ENCODE results near the gene FEM1A. TPM values are rescaled to one million over a fixed set of nuclear protein-coding genes. Genes with fewer than 3 reads are reported as not detected.

Gene FEM1A
- total RNA-seq, 1 experiment from 2014 or later, result 20.0 TPM

DNA sequence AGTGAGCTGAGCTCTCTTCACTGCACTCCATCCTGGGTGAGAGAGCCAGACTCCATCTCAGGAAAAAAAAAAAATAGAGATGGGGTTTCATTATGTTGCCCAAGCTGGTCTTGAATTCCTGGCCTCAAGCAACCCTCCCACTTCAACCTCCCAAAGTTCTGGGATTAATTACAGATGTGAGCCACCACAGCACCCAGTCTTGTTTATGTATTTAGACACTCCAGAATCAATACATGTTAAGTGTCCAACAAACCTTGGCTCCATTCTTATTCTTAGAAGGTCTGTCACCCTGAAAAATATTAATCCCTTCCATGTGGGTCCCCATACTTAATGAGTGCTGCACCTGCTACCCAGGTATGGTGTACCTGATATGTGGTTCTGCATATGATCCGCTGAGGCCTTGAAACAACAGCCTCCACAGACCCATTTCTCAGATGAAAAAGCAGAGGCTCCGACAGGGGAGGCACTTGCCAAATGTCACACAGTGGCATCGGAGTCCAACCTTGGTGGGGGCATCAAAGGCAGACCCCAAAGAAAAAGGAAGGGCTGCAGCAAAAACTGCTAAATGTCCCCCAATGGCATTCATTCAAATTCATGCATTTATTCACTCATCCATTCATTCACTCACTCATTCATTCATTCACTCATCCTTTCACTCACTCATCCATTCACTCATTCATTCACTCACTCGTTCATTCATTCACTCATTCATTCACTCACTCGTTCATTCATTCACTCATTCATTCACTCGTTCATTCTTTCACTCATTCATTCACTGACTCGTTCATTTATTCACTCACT, 23.3 kb downstream of the FEM1A start:
- Histone ChIP-seq H4K91ac (ENCODE audit: insufficient read length, low read depth, low read length) (no peak overlapping the region), H3K9me3 (ENCODE audit: control insufficient read depth, low read depth, low read length) (no peaks in the 10 kb centered on the region), H2AFZ (ENCODE audit: low read length) (no peak overlapping the region), H4K20me1 (ENCODE audit: control insufficient read depth, insufficient read depth, insufficient read length) (no peaks in the 10 kb centered on the region), H3K79me2 (ENCODE audit: insufficient read depth, low read length) (no peaks in the 10 kb centered on the region), H3K79me1 (ENCODE audit: insufficient read depth, low read depth, low read length, poor library complexity, severe bottlenecking) (no peaks in the 10 kb centered on the region), H4K5ac (ENCODE audit: insufficient read length, low read depth, low read length) (no peak overlapping the region), H3K9ac (ENCODE audit: extremely low read depth, insufficient read length, low read length) (no peak overlapping the region), H3K27ac (ENCODE audit: insufficient read length, low read depth, low read length) (no peak overlapping the region), H3K18ac (ENCODE audit: insufficient read length, low read depth, low read length) (no peak overlapping the region), H3K4ac (ENCODE audit: low read depth, low read length) (no peak overlapping the region), H3K4me1 (ENCODE audit: insufficient read depth, low read length) (no peaks in the 10 kb centered on the region), H2BK5ac (ENCODE audit: insufficient read length, low read length) (no peak overlapping the region), H3T11ph (ENCODE audit: low read length) (no peak overlapping the region), H3K23me2 (ENCODE audit: insufficient read length, low read depth, low read length, poor library complexity, severe bottlenecking) (no peaks in the 10 kb centered on the region), H2BK15ac (ENCODE audit: low read depth, low read length) (no peak overlapping the region), H3K27me3 (ENCODE audit: insufficient read depth, low read length) (no peaks in the 10 kb centered on the region), H2BK120ac (ENCODE audit: low read depth, low read length, poor library complexity, severe bottlenecking) (no peak overlapping the region), H3K23ac (ENCODE audit: insufficient read length, low read depth, low read length) (no peak overlapping the region), H3K4me2 (ENCODE audit: insufficient read depth, insufficient read length, low read length) (no peak overlapping the region), H2AK5ac (ENCODE audit: insufficient read length, low read length) (no peak overlapping the region), H2BK12ac (ENCODE audit: insufficient read length, low read depth, low read length) (no peak overlapping the region), H3K56ac (ENCODE audit: insufficient read length, low read depth, low read length) (no peak overlapping the region), H2BK20ac (ENCODE audit: low read depth, low read length, poor library complexity, severe bottlenecking) (no peak overlapping the region), H4K8ac (replicated peaks; ENCODE audit: insufficient read length, low read depth, low read length) (no peak overlapping the region), H3K14ac (ENCODE audit: insufficient read depth, low read length) (no peak overlapping the region; the same call in 1 of the 2 replicates)
- no peak overlapping the region for H3K4me3 Mint-ChIP-seq
- DNase-seq, result no peak
- peaks cover 18% of the 10 kb centered on the region for H3K27me3 Mint-ChIP-seq (ENCODE audit: low read depth)
- peaks cover 0 to 7% (median 0%) of the 10 kb centered on the region in 3 experiments; a peak in 1 of 7 replicates for H3K36me3 Mint-ChIP-seq (ENCODE audit: insufficient read depth in 1 of 3, low read depth in 3 of 3)
- no peak overlapping the region for H3K27ac Mint-ChIP-seq
- 0 out of 4 replicates have a peak, but pooled peaks cover 0 to under 1% of the 10 kb centered on the region in 2 experiments for H3K4me1 Mint-ChIP-seq
- H3K9me3 Mint-ChIP-seq, result peaks cover 0 to 16% of the 10 kb centered on the region in 2 experiments; a peak in 3 of 5 replicates
- WGBS (ENCODE audit: extremely low coverage, insufficient read length, low lambda C conversion rate), result 100% methylated on average over 3 of the region's 7 CpGs
- TF ChIP-seq, protein P1, sequence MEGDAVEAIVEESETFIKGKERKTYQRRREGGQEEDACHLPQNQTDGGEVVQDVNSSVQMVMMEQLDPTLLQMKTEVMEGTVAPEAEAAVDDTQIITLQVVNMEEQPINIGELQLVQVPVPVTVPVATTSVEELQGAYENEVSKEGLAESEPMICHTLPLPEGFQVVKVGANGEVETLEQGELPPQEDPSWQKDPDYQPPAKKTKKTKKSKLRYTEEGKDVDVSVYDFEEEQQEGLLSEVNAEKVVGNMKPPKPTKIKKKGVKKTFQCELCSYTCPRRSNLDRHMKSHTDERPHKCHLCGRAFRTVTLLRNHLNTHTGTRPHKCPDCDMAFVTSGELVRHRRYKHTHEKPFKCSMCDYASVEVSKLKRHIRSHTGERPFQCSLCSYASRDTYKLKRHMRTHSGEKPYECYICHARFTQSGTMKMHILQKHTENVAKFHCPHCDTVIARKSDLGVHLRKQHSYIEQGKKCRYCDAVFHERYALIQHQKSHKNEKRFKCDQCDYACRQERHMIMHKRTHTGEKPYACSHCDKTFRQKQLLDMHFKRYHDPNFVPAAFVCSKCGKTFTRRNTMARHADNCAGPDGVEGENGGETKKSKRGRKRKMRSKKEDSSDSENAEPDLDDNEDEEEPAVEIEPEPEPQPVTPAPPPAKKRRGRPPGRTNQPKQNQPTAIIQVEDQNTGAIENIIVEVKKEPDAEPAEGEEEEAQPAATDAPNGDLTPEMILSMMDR (conservative IDR thresholded peaks at IDR 0.05), result no peak
